CD14-positive monocyte (primary cell): Measurements from ENCODE around the gene C11orf42. TPM values are rescaled to one million over a fixed set of nuclear protein-coding genes. Genes with fewer than 3 reads are reported as not detected.

ENCODE experiments used
- DNase-seq, 3 donors: peaks; one replicate each; pipeline ENCODE4 v3.0.0-alpha.2; 2011 to 2022
- H2AFZ ChIP-seq: 2 replicates; pipeline ENCODE4 v1.6.0; 2012; ENCODE audit warnings: mild to moderate bottlenecking, low read depth, low read length, inconsistent platforms; ENCODE audit not compliant: insufficient read depth, poor library complexity, severe bottlenecking
- H3K27ac ChIP-seq, 2 donors: 1 replicate in 1 of 2; 2 replicates in 1 of 2; pipeline ENCODE4 v1.5.1; 2012 to 2013; ENCODE audit warnings: low read length in 2 of 2, control low read depth in 1 of 2, inconsistent platforms in 1 of 2, low read depth in 1 of 2, mild to moderate bottlenecking in 1 of 2
- H3K27me3 ChIP-seq, 2 donors: one replicate each; pipeline versions ENCODE4 v1.6.0 to v1.6.1; 2011 to 2013; ENCODE audit warnings: low read length in 2 of 2; ENCODE audit not compliant: control insufficient read depth in 2 of 2, insufficient read depth in 2 of 2
- H3K36me3 ChIP-seq, 2 donors: replicated peaks in 1 of 2; 1 replicate in 1 of 2; 2 replicates in 1 of 2; pipeline versions ENCODE4 v1.5.1 to v1.6.1; 2012 to 2013; ENCODE audit warnings: low read length in 2 of 2, control low read depth in 1 of 2, inconsistent platforms in 1 of 2, mild to moderate bottlenecking in 1 of 2; ENCODE audit not compliant: insufficient read depth in 2 of 2, control insufficient read depth in 1 of 2
- H3K4me1 ChIP-seq, 2 donors: 1 replicate in 1 of 2; 2 replicates in 1 of 2; pipeline versions ENCODE4 v1.5.1 to v1.6.1; 2012 to 2013; ENCODE audit warnings: low read length in 2 of 2, control low read depth in 1 of 2, inconsistent platforms in 1 of 2, mild to moderate bottlenecking in 1 of 2, moderate library complexity in 1 of 2; ENCODE audit not compliant: insufficient read depth in 2 of 2, control insufficient read depth in 1 of 2
- H3K4me2 ChIP-seq: replicated peaks from 2 replicates; pipeline ENCODE3; 2012; ENCODE audit warnings: low read length, moderate library complexity, mild to moderate bottlenecking; ENCODE audit not compliant: poor library complexity, severe bottlenecking; ENCODE audit errors: extremely low read depth
- H3K4me3 ChIP-seq, 3 experiments: fragments of 200-600 bp in 1 of 3; sonication (generic) in 1 of 3; replicated peaks in 1 of 3; 1 replicate in 2 of 3; 2 replicates in 1 of 3; pipeline ENCODE4 v1.5.1; 2011 to 2013; ENCODE audit warnings: low read length in 3 of 3, mild to moderate bottlenecking in 3 of 3, control low read depth in 2 of 3, low read depth in 2 of 3, inconsistent platforms in 1 of 3, moderate library complexity in 1 of 3
- H3K79me2 ChIP-seq: 2 replicates; pipeline ENCODE4 v1.6.0; 2012; ENCODE audit warnings: mild to moderate bottlenecking, control low read depth, inconsistent platforms, low read length, moderate library complexity; ENCODE audit not compliant: insufficient read depth
- H3K9ac ChIP-seq: 2 replicates; pipeline ENCODE4 v1.6.0; 2017; ENCODE audit warnings: low read length, mild to moderate bottlenecking; ENCODE audit not compliant: insufficient read depth, poor library complexity, severe bottlenecking
- H3K9me3 ChIP-seq, 2 donors: replicated peaks in 1 of 2; 1 replicate in 1 of 2; 2 replicates in 1 of 2; pipeline versions ENCODE4 v1.5.1 to v1.6.1; 2012 to 2013; ENCODE audit warnings: low read length in 2 of 2, control low read depth in 1 of 2; ENCODE audit not compliant: control insufficient read depth in 1 of 2, insufficient read depth in 1 of 2
- H4K20me1 ChIP-seq: 2 replicates; pipeline ENCODE4 v1.6.0; 2012; ENCODE audit warnings: mild to moderate bottlenecking, low read length, control low read depth, moderate library complexity; ENCODE audit not compliant: insufficient read depth
- H3K27ac Mint-ChIP-seq, 7 donors: one replicate each; pipeline ENCODE4 v1.8.0; 2020; ENCODE audit warnings: mild to moderate bottlenecking in 7 of 7, mixed read lengths in 7 of 7, moderate library complexity in 6 of 7, inconsistent platforms in 2 of 7
- H3K27me3 Mint-ChIP-seq, 3 donors: one replicate each; pipeline ENCODE4 v1.8.0; 2021 to 2022; ENCODE audit warnings: low read depth in 3 of 3, mild to moderate bottlenecking in 3 of 3, mixed read lengths in 3 of 3, moderate library complexity in 3 of 3, inconsistent platforms in 1 of 3
- H3K36me3 Mint-ChIP-seq, 2 donors: one replicate each; pipeline ENCODE4 v1.8.0; 2020; ENCODE audit warnings: mixed read lengths in 2 of 2, inconsistent platforms in 1 of 2, mild to moderate bottlenecking in 1 of 2
- H3K4me1 Mint-ChIP-seq: one replicate; pipeline ENCODE4 v1.8.0; 2020; ENCODE audit warnings: mild to moderate bottlenecking, mixed read lengths
- H3K4me3 Mint-ChIP-seq, 2 donors: one replicate each; pipeline ENCODE4 v1.8.0; 2020; ENCODE audit warnings: mild to moderate bottlenecking in 2 of 2, mixed read lengths in 2 of 2, moderate library complexity in 1 of 2
- H3K9me3 Mint-ChIP-seq, 7 donors: one replicate each; pipeline ENCODE4 v1.8.0; 2020 to 2022; ENCODE audit warnings: mixed read lengths in 7 of 7, mild to moderate bottlenecking in 6 of 7, moderate library complexity in 6 of 7, inconsistent platforms in 2 of 7
- WGBS: methylation state at CpG from one replicate; pipeline ENCODE4 v1.1.5; 2013; ENCODE audit warnings: missing lambda C conversion rate; ENCODE audit not compliant: insufficient coverage; 5-methylcytosine and 5-hydroxymethylcytosine counted together
- intact Hi-C, 2 donors: fragments of 100-400 bp; cut with micrococcal nuclease; formaldehyde crosslinking; loops; one replicate each; pipeline versions ENCODE4 v1.15.0 to v1.15.1; 2023
- polyA plus RNA-seq, 3 donors: library from polyadenylated mRNA; depleted of rRNA in 1 of 3; unstranded in 2 of 3; stranded (reverse) in 1 of 3; fragments of 300-500 nt in 2 of 3; fragments of >200 nt in 1 of 3; fragmentation: Illumina TruSeq in 2 of 3; gene quantifications; 1 replicate in 2 of 3; 2 replicates in 1 of 3; pipeline ENCODE4 v1.2.3, GENCODE V29; 2012 to 2021
- TF ChIP-seq, protein P1 (sequence below): fragments of 200-600 bp; IDR thresholded peaks from one replicate; pipeline ENCODE4 v1.8.0; 2022; ENCODE audit warnings: antibody characterized with exemption, mild to moderate bottlenecking

Gene C11orf42
- polyA plus RNA-seq, 3 donors = not detected

DNA sequence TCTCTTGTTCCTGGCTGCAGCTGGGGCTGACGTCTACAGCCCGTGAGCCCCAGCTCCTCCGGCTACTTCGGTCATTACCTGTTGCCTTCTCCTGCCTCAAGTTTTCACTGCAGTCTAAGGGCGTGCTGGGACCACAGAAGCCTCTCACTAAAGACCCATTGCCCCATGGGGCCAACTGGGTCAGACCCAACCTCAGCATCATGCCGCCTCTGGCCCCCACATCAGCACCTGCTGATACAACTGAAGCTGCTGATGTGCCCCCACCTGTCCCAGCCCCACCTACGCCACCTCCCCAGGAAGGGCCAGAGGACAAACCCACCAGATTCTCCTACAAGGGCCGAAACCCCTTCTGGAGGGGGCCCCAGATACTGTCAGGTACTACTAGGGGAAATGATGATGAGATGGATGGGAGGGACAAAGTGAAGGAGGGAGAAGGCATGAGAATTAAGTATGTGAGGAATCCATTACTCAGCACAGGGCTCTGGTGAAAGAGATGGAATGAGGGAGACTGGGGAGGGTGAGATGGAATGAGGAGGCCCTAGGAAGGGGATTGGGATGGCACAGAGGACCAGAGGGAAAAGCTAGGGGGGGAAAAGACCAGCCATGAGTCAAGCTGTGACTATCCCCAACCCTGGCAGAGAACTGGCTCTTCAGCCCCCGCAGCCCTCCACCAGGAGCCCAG, 5.1 kb downstream of the C11orf42 start:
- intact Hi-C loops = no loop called here
- H3K4me2 ChIP-seq = no peak overlapping the region
- peaks cover 22 to 49% of the 10 kb centered on the region in 2 donors for H3K36me3 Mint-ChIP-seq
- H3K27me3 Mint-ChIP-seq = no peaks in the 10 kb centered on the region
- H3K9ac ChIP-seq = no peak overlapping the region
- no peaks in the 10 kb centered on the region for H3K9me3 ChIP-seq
- no peaks in the 10 kb centered on the region for H4K20me1 ChIP-seq
- TF ChIP-seq, protein P1, sequence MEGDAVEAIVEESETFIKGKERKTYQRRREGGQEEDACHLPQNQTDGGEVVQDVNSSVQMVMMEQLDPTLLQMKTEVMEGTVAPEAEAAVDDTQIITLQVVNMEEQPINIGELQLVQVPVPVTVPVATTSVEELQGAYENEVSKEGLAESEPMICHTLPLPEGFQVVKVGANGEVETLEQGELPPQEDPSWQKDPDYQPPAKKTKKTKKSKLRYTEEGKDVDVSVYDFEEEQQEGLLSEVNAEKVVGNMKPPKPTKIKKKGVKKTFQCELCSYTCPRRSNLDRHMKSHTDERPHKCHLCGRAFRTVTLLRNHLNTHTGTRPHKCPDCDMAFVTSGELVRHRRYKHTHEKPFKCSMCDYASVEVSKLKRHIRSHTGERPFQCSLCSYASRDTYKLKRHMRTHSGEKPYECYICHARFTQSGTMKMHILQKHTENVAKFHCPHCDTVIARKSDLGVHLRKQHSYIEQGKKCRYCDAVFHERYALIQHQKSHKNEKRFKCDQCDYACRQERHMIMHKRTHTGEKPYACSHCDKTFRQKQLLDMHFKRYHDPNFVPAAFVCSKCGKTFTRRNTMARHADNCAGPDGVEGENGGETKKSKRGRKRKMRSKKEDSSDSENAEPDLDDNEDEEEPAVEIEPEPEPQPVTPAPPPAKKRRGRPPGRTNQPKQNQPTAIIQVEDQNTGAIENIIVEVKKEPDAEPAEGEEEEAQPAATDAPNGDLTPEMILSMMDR = no peak
- H3K79me2 ChIP-seq = peaks cover 6% of the 10 kb centered on the region
- peaks cover 19% of the 10 kb centered on the region for H3K4me1 Mint-ChIP-seq
- H3K27ac Mint-ChIP-seq = peak overlapping the region in 5 of 7 donors; percentile 15 to 54 (median 37)
- WGBS = 97% methylated on average over 7 of the region's 9 CpGs
- no peaks in the 10 kb centered on the region for H3K27me3 ChIP-seq
- H2AFZ ChIP-seq = no peak overlapping the region
- H3K4me3 Mint-ChIP-seq = no peak overlapping the region
- no peak for DNase-seq
- no peak overlapping the region for H3K27ac ChIP-seq
- no peaks in the 10 kb centered on the region for H3K9me3 Mint-ChIP-seq
- H3K4me3 ChIP-seq = no peak overlapping the region
- peaks cover 57 to 88% of the 10 kb centered on the region in 2 donors for H3K36me3 ChIP-seq
- H3K4me1 ChIP-seq = peaks cover 37 to 53% of the 10 kb centered on the region in 2 donors

DNA sequence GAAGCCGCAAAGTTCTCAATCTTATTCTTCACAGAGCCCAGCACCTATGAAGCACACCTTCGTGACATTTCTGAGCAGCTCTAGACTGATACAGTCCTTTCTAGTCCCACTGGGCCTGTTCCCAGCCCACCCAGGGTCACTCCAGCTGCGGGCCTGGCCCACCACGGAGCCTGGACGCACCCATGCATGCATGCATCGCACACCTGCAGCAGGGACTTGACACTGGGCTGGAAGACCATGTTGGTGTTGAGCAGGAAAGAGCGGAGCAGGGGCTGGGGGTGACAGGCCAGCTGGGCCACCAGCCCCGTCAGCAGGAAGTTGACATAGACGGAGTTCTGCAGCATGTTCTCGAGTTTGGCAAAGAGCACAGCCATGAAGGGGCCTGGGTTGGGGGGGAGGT, 9.2 kb downstream of the C11orf42 start:
- H4K20me1 ChIP-seq = peaks cover 7% of the 10 kb centered on the region
- no peak overlapping the region for H2AFZ ChIP-seq
- WGBS = 100% methylated on average over 6 of the region's 10 CpGs
- H3K4me1 Mint-ChIP-seq = peaks cover 6% of the 10 kb centered on the region
- TF ChIP-seq, protein P1 = no peak
- H3K27ac Mint-ChIP-seq = peak overlapping the region in 1 of 7 donors; percentile 71
- H3K79me2 ChIP-seq = peaks cover 6% of the 10 kb centered on the region
- H3K36me3 ChIP-seq = peaks cover 82 to 90% of the 10 kb centered on the region in 2 donors
- H3K9ac ChIP-seq = no peak overlapping the region
- intact Hi-C loops = no loop called here
- H3K9me3 ChIP-seq = no peaks in the 10 kb centered on the region
- H3K36me3 Mint-ChIP-seq = peaks cover 0 to 54% of the 10 kb centered on the region in 2 donors
- no peak overlapping the region for H3K27ac ChIP-seq
- peaks cover 32 to 41% of the 10 kb centered on the region in 2 donors for H3K4me1 ChIP-seq
- H3K27me3 ChIP-seq = no peaks in the 10 kb centered on the region
- no peaks in the 10 kb centered on the region for H3K9me3 Mint-ChIP-seq
- H3K4me3 ChIP-seq = no peak overlapping the region
- no peak for DNase-seq
- peaks cover 0 to 3% (median 0%) of the 10 kb centered on the region in 3 donors for H3K27me3 Mint-ChIP-seq
- H3K4me2 ChIP-seq = no peak overlapping the region
- H3K4me3 Mint-ChIP-seq = no peak overlapping the region
